PC-3 (cell line): ENCODE results near the gene AGTRAP. TPM values are rescaled to one million over a fixed set of nuclear protein-coding genes. Genes with fewer than 3 reads are reported as not detected.

Source experiments
- ATAC-seq: fragments of 200-7000 bp; cut with Tn5 transposase; 2 replicates; pipeline ENCODE4 v1.9.1; 2020; ENCODE audit warnings: mild to moderate bottlenecking, moderate library complexity
- BruUV-seq: library from RNA; stranded (reverse); fragments of 400-500 nt; replicated peaks from 2 replicates; lab custom pipeline; 2021; lab: Mats Ljungman, UMichigan
- CTCF ChIA-PET: fragments of 300-600 bp; sonication (Branson Sonifier 250); formaldehyde crosslinking; loops from one replicate; lab custom pipeline; 2022; ENCODE audit warnings: antibody characterized with exemption; lab: Charles Lee
- POLR2A ChIA-PET: fragments of 300-600 bp; sonication (Branson Sonifier 250); formaldehyde crosslinking; loops from one replicate; lab custom pipeline; 2022; ENCODE audit warnings: antibody characterized with exemption; ENCODE audit not compliant: unreplicated experiment; lab: Charles Lee
- DNase-seq: peaks from one replicate; pipeline ENCODE4 v3.0.0-alpha.2; 2015
- H2AFZ ChIP-seq: fragments of 300-600 bp; sonication (generic); 2 replicates; pipeline ENCODE4 v1.6.0; 2016; ENCODE audit warnings: antibody characterized with exemption, low read length
- H3F3A ChIP-seq: fragments of 300-600 bp; sonication (generic); one replicate; pipeline ENCODE4 v1.6.0; 2017; ENCODE audit warnings: antibody characterized with exemption, low read length, control low read depth, mild to moderate bottlenecking; ENCODE audit not compliant: unreplicated experiment
- H3K27ac ChIP-seq: fragments of 300-600 bp; sonication (generic); 2 replicates; pipeline ENCODE4 v1.5.1; 2016; ENCODE audit warnings: mild to moderate bottlenecking, low read length
- H3K27me3 ChIP-seq: fragments of 300-600 bp; sonication (generic); 2 replicates; pipeline ENCODE4 v1.6.1; 2016; ENCODE audit warnings: low read length, mixed read lengths
- H3K36me3 ChIP-seq: fragments of 300-600 bp; sonication (generic); 2 replicates; pipeline ENCODE4 v1.6.1; 2016; ENCODE audit warnings: low read depth, mixed run types, low read length, mixed read lengths
- H3K4me1 ChIP-seq: fragments of 300-600 bp; sonication (generic); 2 replicates; pipeline ENCODE4 v1.5.1; 2016; ENCODE audit warnings: low read length; ENCODE audit not compliant: insufficient read depth
- H3K4me2 ChIP-seq: fragments of 300-600 bp; sonication (generic); 2 replicates; pipeline ENCODE4 v1.6.0; 2016; ENCODE audit warnings: low read length
- H3K4me3 ChIP-seq: fragments of 300-600 bp; sonication (generic); 2 replicates; pipeline ENCODE4 v1.5.1; 2016; ENCODE audit warnings: mild to moderate bottlenecking, low read length, mixed read lengths
- H3K79me2 ChIP-seq: fragments of 300-600 bp; sonication (generic); 2 replicates; pipeline ENCODE4 v1.6.1; 2017; ENCODE audit warnings: low read length, mixed read lengths
- H3K9ac ChIP-seq: fragments of 300-600 bp; sonication (generic); 2 replicates; pipeline ENCODE4 v1.6.0; 2016; ENCODE audit warnings: mild to moderate bottlenecking, low read length
- H3K9me2 ChIP-seq: fragments of 300-600 bp; sonication (generic); replicated peaks from 2 replicates; pipeline ENCODE4 v1.6.1; 2016; ENCODE audit warnings: mixed run types, low read length, mixed read lengths
- H3K9me3 ChIP-seq: fragments of 300-600 bp; sonication (generic); 2 replicates; pipeline ENCODE4 v1.6.1; 2016; ENCODE audit warnings: low read length, mixed read lengths
- H4K20me1 ChIP-seq: fragments of 300-600 bp; sonication (generic); 2 replicates; pipeline ENCODE4 v1.6.1; 2016; ENCODE audit warnings: low read length, mixed read lengths
- EZH2 ChIP-seq: fragments of 300-600 bp; sonication (generic); IDR thresholded peaks from one replicate; pipeline ENCODE4 v1.6.1; 2017; ENCODE audit warnings: antibody characterized with exemption, mild to moderate bottlenecking, low read length; ENCODE audit not compliant: unreplicated experiment
- EZH2phosphoT487 ChIP-seq: fragments of 300-600 bp; sonication (generic); IDR thresholded peaks from 2 replicates; pipeline ENCODE4 v1.6.1; 2018; ENCODE audit warnings: mild to moderate bottlenecking, antibody characterized with exemption, low read length, borderline replicate concordance
- intact Hi-C: fragments of 100-400 bp; cut with micrococcal nuclease; formaldehyde crosslinking; loops from 2 replicates; pipeline ENCODE4 v1.9.0; 2023
- total RNA-seq: library from RNA; depleted of rRNA; stranded (reverse); fragments of >200 nt; gene quantifications from 2 replicates; pipeline ENCODE4 v1.2.3, GENCODE V29; 2014
- TF ChIP-seq, protein P1 (sequence below): fragments of 300-600 bp; sonication (generic); conservative IDR thresholded peaks from 2 replicates; pipeline ENCODE4 v1.5.1; 2017; ENCODE audit warnings: antibody characterized with exemption, low read depth, mild to moderate bottlenecking, low read length

Gene AGTRAP
- total RNA-seq, 1 experiment from 2014 or later = 73.5 TPM

DNA sequence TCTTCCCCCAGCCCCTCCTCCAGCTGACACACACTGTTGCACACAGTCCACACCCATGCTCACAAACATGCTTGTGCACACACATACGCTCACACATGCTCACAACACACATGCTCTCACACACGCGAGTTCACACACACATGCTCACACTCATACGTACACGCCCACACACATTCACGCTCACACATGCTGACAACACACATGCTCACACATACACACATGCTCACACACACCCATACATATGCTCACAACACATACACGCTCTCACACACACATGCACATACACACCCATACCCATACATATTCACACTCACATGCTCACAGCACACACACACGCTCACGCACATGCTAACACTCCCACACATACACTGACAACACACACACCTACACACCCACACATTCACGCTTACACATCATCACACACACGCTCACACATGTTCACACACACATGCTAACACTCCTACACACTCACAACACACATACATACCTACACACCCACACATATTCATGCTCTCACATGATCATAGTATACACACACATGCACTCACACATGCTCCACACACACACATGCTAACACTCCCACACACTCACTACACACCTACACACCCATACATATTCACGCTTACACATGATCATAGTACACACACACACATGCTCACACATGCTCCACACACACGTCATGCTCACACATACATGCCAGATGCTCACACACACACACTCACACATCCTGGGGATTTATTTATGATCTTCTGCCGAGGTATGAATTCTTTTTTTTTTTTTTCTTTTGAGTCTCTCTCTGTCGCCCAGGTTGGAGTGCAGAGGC is 33.7 kb upstream of the AGTRAP start:
- Histone ChIP-seq H3K4me1 (no peaks in the 10 kb centered on the region), H3K79me2 (no peaks in the 10 kb centered on the region), H3K27me3 (peaks cover 7% of the 10 kb centered on the region; the same call in 1 of the 2 replicates), H3K4me2 (no peak overlapping the region), H3K4me3 (no peak overlapping the region), H2AFZ (no peak overlapping the region), H3K36me3 (no peaks in the 10 kb centered on the region), H3K9ac (no peak overlapping the region), H3K9me3 (no peaks in the 10 kb centered on the region), H3K9me2 (no peaks in the 10 kb centered on the region), H4K20me1 (no peaks in the 10 kb centered on the region), H3K27ac (no peak overlapping the region), H3F3A (no peaks in the 10 kb centered on the region)
- intact Hi-C loops = no loop called here
- TF ChIP-seq, protein P1, sequence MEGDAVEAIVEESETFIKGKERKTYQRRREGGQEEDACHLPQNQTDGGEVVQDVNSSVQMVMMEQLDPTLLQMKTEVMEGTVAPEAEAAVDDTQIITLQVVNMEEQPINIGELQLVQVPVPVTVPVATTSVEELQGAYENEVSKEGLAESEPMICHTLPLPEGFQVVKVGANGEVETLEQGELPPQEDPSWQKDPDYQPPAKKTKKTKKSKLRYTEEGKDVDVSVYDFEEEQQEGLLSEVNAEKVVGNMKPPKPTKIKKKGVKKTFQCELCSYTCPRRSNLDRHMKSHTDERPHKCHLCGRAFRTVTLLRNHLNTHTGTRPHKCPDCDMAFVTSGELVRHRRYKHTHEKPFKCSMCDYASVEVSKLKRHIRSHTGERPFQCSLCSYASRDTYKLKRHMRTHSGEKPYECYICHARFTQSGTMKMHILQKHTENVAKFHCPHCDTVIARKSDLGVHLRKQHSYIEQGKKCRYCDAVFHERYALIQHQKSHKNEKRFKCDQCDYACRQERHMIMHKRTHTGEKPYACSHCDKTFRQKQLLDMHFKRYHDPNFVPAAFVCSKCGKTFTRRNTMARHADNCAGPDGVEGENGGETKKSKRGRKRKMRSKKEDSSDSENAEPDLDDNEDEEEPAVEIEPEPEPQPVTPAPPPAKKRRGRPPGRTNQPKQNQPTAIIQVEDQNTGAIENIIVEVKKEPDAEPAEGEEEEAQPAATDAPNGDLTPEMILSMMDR = no peak
- no peak for TF ChIP-seq EZH2
- no peak for TF ChIP-seq EZH2phosphoT487
- ATAC-seq (no peak), DNase-seq (no peak)
- POLR2A ChIA-PET = no interaction called here
- no TSS peak for BruUV-seq
- CTCF ChIA-PET = no interaction called here

DNA sequence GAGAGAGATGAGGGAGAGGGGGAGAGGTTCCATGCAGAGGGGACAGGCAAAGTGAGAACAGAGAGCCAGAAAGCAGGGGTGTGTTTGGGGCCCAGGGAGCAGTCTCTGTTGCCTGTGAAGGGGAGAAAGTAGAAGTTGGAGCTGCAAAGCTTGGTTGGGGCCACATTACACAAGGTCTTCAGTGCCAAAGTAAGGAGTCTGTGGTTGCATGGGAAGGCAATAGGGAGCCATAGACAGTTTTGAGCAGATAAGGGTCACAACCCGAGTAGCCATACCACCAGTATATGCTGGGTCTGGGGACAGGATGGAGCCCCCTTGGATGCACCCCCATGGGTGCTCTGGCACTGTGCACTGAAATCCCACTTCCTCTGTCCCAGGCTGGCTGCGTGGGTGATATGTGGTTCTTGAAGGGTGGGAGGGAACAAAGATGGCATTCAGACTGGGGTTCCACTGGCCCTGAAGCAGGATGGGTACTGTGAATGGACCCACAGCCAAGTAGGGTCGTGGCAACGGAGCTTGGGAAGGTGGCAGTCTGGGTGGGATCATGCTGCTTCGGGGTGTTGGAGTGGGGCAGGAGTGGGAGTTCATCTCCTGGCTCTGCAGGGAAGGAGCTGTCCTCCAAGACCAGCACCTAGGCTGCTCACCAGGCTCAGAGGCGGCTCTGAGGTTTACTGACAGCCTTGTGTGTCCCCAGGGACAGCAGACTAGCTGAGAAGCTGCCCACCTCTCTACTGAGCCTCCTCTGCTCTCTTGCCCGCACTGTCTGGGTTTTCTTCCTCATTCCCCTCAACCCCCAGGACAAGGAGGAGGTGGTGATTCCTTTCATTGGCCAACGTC is 32.4 kb upstream of the AGTRAP start:
- peaks cover 7% of the 10 kb centered on the region; the same call in 1 of the 2 replicates for H3K27me3 ChIP-seq
- no TSS peak for BruUV-seq
- TF ChIP-seq EZH2phosphoT487 = no peak
- H3K4me3 ChIP-seq = no peak overlapping the region
- H2AFZ ChIP-seq = no peak overlapping the region
- no peak for ATAC-seq
- no peaks in the 10 kb centered on the region for H3K4me1 ChIP-seq
- H3K79me2 ChIP-seq = no peaks in the 10 kb centered on the region
- H3K27ac ChIP-seq = no peak overlapping the region
- no peaks in the 10 kb centered on the region for H4K20me1 ChIP-seq
- CTCF ChIA-PET = no interaction called here
- no peaks in the 10 kb centered on the region for H3K9me3 ChIP-seq
- no peaks in the 10 kb centered on the region for H3K36me3 ChIP-seq
- no peaks in the 10 kb centered on the region for H3F3A ChIP-seq
- no peak for DNase-seq
- intact Hi-C loops = no loop called here
- POLR2A ChIA-PET = no interaction called here
- no peaks in the 10 kb centered on the region for H3K9me2 ChIP-seq
- no peak overlapping the region for H3K4me2 ChIP-seq
- no peak overlapping the region for H3K9ac ChIP-seq

DNA sequence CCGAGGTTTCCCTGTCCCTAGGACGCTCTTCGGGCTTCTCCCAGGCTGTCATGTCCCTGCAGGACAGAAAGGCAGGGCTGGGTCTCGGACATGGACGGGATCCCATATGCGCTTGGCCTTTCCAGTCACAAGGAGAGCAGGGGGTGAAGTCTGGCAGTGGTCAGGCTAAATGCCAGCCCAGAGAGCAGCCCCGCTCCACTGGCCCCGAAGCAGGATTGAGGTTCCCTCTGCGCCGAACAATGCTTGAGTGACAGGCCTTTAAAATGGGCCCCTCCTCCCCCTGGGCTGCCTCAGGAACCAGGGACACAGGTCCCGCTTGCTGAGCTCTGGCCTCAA is 31.8 kb upstream of the AGTRAP start:
- ChIA-PET CTCF (no interaction called here), POLR2A (no interaction called here)
- no peaks in the 10 kb centered on the region for H3K36me3 ChIP-seq
- no peaks in the 10 kb centered on the region for H3K4me1 ChIP-seq
- no peak overlapping the region for H3K4me3 ChIP-seq
- H3K9me3 ChIP-seq = no peaks in the 10 kb centered on the region
- H3K9ac ChIP-seq = no peak overlapping the region
- intact Hi-C loops = no loop called here
- TF ChIP-seq EZH2 = no peak
- TF ChIP-seq EZH2phosphoT487 = no peak
- TF ChIP-seq, protein P1 = no peak
- H3K4me2 ChIP-seq = no peak overlapping the region
- H3K9me2 ChIP-seq = no peaks in the 10 kb centered on the region
- DNase-seq = no peak
- H4K20me1 ChIP-seq = no peaks in the 10 kb centered on the region
- H3F3A ChIP-seq = no peaks in the 10 kb centered on the region
- ATAC-seq = no peak
- no peak overlapping the region for H3K27ac ChIP-seq
- H3K79me2 ChIP-seq = no peaks in the 10 kb centered on the region
- H3K27me3 ChIP-seq = peaks cover 7% of the 10 kb centered on the region; the same call in 1 of the 2 replicates
- no TSS peak for BruUV-seq
- no peak overlapping the region for H2AFZ ChIP-seq
